ENCODE measurements around the gene ITGA11.

The ITGA11 gene

GRCh38 chr15:68369931-68370767, 61.8 kb downstream of the ITGA11 start:
- no peak for TF ChIP-seq CTCF (IDR thresholded peaks at IDR 0.05)
- Histone ChIP-seq H3K4me3 (no peak overlapping the region), H3K27ac (no peak overlapping the region)
- peak; percentile 68 for DNase-seq (ENCODE audit: low spot score)

- no peak for DNase-seq (ENCODE audit: low spot score)
- no peak overlapping the region for H3K4me3 ChIP-seq
- no peak for TF ChIP-seq CTCF (IDR thresholded peaks at IDR 0.05)
- peak overlapping the region; percentile 40 to 93 for H3K27ac ChIP-seq
Measured at GRCh38 chr15:68368731-68369435, 63.1 kb downstream of the ITGA11 start.

- TF ChIP-seq CTCF (IDR thresholded peaks at IDR 0.05) = no peak
- peak overlapping the region; percentile 90 to 93 for H3K27ac ChIP-seq
- no peak overlapping the region for H3K4me3 ChIP-seq
- DNase-seq (ENCODE audit: low spot score) = no peak
Measured at GRCh38 chr15:68367992-68368391, 64.0 kb downstream of the ITGA11 start.

- H3K4me3 ChIP-seq = no peak overlapping the region
- DNase-seq (ENCODE audit: low spot score) = no peak
- TF ChIP-seq CTCF (IDR thresholded peaks at IDR 0.05) = no peak
- H3K27ac ChIP-seq = peak overlapping the region; percentile 90 to 93
Measured at GRCh38 chr15:68367226-68367625, 64.7 kb downstream of the ITGA11 start.

GRCh38 chr15:68366314-68366713, 65.6 kb downstream of the ITGA11 start:
- no peak for DNase-seq (ENCODE audit: low spot score)
- no peak for TF ChIP-seq CTCF (IDR thresholded peaks at IDR 0.05)
- Histone ChIP-seq H3K4me3 (peak overlapping the region; percentile 15), H3K27ac (peak overlapping the region; percentile 90 to 93)

GRCh38 chr15:68365770-68366169, 66.2 kb downstream of the ITGA11 start:
- peak overlapping the region; percentile 90 to 93 for H3K27ac ChIP-seq
- DNase-seq (ENCODE audit: low spot score) = no peak
- peak overlapping the region; percentile 15 for H3K4me3 ChIP-seq
- TF ChIP-seq CTCF (IDR thresholded peaks at IDR 0.05) = no peak
